Activated CD4-positive, alpha-beta T cell treated with anti-CD3 and anti-CD28 coated beads, Interleukin-2, amount 50 U/mL, for 24 hours (primary cell): ENCODE measurements around the gene PPP2R2C.

Experiments used
- DNase-seq, 2 donors: peaks; one replicate each; pipeline ENCODE4 v3.0.0-alpha.2; 2020; ENCODE audit warnings: low read depth in 1 of 2, low spot score in 1 of 2

Gene PPP2R2C

DNA sequence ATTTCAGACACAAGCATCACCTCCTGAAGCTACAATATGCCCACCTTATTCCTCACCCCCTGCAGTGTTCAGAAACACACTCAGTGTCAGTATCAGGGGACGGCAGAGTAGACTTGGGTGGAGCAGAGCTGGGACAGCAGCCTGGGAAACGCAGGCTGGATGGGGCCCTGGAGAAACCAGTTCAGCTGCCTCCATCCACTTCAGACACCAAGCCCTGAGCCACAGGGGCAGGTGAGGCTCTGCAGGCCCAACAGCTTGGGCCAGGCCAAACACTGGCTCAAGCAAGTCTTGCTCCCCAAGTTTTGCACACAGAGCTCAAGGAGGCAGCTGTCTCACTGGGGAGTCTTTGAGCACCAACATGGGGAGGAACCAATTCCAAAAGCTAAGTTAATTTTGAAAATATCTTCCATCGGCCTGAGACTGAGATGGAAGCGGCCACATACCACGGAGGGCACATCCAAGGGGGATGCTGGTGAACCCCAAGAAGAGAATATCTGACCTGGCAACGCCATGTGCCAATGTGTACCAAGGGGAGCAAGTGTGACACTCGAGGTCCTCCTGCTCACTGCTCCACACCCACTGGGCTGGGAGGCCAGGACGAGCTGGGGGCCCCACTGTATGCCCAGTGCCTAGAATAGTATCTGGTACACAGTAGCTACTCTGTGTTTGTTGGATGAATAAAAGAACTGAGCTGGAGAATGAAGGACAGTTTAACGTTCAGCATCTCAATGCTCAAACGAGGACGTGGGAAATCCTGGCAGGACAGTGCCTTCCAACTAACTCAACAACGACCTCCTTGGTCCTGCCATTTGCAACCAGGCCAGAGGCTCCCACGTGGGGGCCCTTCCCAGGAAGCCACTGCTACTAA is 45.6 kb downstream of the PPP2R2C start:
- no peak for DNase-seq

GRCh38 chr4:6425911-6426310 is 46.5 kb downstream of the PPP2R2C start:
- DNase-seq = no peak

DNA sequence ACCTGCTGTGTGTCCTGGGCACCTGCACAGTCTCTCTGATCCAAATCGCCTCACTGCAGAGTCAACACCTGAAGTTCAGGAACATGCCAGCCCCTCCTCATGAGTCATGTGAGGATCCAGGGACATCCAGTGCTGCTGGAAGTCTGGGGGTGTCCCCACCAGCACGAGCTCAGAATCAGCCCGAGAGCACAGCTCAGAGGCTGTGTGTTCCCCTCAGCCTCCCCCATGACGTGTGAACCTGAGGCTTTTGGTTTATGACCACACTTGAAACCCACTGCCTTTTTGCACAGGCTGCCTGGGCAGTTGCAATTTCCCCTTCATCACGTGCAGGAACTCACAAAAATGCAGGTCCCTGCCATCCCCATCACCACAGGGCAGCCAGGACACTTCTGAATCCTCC is 47.1 kb downstream of the PPP2R2C start:
- DNase-seq = no peak

GRCh38 chr4:6424425-6424824 is 48.0 kb downstream of the PPP2R2C start:
- DNase-seq = no peak

DNA sequence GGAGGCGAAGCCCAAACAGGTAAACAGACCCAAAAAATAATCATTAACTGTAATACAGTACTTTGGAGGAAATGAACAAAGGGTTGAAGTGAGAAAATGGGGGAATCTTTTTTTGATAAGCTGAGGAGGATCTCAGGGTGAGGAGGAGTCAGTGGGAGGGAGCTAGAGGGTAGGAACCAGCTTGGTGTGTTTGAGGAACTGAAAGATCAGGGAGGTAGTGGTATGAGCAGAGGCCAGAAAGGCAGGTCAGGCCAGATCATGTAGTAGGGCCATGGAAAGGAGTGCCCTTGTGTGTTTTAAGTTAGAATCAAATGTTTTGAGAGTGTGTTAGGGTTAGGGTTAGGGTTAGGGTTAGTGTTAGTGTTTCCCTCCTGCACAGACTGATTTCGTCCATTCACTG is 48.8 kb downstream of the PPP2R2C start:
- no peak for DNase-seq

- no peak for DNase-seq
Measured at GRCh38 chr4:6422866-6423265, 49.5 kb downstream of the PPP2R2C start.

GRCh38 chr4:6422105-6422504 is 50.3 kb downstream of the PPP2R2C start:
- no peak for DNase-seq

- no peak for DNase-seq
Measured at GRCh38 chr4:6421397-6421796, 51.0 kb downstream of the PPP2R2C start.

- no peak for DNase-seq
Measured at GRCh38 chr4:6420972-6421371, 51.4 kb downstream of the PPP2R2C start.

DNA sequence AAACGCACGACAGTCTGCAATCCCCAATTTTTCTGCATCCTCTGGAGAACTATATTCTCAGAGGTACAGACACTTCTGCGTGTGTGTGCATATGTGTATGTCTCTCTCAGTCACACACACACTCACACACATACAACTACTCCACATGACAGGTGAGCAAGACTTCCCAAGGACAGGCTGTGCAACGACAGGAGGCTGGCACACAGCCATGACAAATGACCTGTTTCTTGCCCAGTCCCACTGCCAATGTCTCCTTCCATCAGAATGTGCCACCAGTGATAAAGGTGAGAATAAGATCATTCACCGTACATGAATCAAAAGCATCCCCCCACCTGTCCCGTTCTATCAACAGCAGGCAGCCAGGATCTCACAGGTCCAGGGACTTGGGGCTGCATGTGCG is 52.4 kb downstream of the PPP2R2C start:
- DNase-seq = no peak

DNA sequence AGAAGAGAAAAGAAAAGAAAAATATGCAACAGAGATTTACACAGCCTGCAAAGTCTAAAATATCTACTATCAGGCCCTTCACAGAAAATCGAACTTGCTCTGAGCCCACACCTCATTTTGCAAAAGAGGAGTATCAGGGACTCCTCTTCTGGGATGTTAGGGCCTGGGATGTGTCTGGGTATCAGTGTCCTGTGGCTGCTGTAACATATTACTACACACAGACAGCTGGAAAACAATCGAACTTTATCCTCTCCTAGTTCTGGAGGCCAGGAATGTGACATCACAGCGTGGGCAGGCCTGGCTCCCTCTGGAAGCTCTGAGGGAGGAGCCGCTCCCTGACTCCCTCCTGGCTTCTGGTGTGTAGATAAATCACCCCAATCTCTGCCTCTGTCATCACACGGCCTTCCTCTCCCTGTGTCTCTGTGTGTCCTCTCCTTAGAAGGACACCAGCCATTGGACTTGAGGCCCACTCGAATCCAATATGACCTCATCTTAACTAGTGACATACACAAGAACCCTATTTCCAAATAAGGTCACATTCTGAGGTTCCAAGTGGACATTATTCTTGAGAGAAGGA is 52.9 kb downstream of the PPP2R2C start:
- DNase-seq = no peak

DNA sequence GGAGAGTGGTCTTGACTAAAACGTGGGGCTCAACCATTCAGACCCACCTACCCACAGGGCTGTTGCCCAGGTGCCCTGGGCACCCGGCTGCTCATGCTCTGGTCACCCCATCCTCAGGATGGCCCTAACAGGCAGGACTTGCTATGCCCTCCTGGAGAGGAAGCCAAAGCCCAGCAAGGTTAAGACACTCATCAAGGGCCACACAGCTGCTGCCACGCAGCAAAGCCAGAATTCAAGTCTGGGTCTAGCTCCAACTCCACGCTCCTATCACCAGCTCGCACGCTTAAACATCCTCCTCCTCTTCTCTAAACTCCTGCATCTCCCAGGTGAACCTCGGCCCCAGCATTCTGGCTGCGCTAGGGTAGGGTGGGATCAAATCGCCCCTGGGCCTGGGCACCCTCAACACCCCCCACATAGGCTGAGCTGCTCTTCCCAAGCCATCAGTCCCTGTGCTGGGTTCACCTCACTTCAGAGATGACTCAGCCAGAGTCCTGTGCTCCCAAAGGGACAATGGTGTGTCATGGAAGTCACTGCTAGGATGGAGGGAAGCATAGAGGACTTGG is 54.1 kb downstream of the PPP2R2C start:
- no peak for DNase-seq

- no peak for DNase-seq
Measured at GRCh38 chr4:6417516-6418050, 54.8 kb downstream of the PPP2R2C start.

DNA sequence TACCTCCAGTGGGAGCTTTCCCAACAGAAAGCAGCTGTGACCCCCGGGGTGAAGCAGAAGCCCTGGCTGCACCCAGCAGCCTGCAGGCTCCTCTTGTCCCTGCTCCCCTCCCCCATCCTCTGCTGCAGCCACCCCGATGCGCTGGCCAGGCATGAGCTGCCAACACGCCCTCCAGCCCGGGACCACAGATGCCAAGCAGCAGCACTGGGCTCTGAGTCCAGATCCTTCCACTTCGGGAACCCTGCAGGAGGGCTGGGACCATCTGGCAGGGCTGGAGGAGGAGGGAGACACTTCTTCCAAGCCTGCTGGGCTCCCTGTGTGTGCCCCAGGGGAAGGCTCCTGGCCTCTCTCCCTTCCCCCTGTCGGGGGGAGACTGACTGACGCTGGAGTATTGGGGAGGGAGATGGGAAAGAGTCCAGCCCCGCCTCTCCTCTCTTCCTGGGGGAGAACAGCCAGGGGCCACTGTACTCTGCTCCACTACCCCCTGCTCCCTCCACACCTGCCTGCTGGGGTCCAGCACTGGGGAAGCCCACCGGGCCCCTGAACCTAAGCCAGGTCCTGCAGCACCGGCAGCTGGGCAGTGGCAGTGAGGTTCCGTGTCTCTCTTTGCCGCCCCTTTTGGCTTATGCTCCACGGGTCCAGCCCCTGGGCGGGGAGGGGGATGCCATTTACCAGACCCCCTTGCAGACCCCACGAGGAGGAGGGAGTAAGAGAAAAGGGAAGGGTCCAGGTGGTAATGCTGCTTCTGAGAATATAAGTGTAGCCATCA is 55.7 kb downstream of the PPP2R2C start:
- no peak for DNase-seq

DNA sequence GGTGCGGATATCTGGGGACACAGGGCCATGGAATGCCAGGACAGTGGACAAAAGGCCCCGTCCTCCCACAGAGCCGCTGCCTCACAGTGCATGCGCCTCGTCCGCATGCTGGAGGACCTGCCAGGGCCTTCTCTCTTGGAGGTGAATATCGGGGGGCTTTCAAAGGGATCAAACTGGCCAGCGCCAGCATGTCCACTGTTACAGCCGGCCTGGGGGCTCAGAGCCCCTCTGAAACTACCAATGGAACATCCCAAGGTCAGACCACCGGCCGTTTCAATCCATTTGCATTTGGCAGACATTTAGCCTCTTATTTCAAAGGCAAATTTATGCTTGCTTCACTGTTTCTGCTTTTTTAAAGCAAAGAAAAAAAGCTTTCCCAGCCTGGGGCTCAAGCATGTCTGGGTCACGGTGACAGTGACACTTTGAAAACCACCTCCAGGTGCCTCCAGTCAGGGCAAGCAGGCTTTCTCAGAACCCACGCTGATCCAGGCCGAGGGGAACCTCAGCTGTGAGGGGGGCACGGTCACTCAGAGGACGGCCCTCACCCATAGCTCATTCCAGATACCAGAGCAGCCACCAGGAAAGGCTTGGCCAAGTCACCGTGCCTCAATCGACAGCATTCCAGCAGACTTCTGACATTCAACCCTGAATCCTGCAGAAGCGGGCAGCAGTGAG is 57.2 kb downstream of the PPP2R2C start:
- DNase-seq = no peak

- no peak for DNase-seq
Measured at GRCh38 chr4:6414578-6414977, 57.8 kb downstream of the PPP2R2C start.

GRCh38 chr4:6410664-6411063 is 61.8 kb downstream of the PPP2R2C start:
- no peak for DNase-seq

GRCh38 chr4:6410068-6410467 is 62.3 kb downstream of the PPP2R2C start:
- no peak for DNase-seq

DNA sequence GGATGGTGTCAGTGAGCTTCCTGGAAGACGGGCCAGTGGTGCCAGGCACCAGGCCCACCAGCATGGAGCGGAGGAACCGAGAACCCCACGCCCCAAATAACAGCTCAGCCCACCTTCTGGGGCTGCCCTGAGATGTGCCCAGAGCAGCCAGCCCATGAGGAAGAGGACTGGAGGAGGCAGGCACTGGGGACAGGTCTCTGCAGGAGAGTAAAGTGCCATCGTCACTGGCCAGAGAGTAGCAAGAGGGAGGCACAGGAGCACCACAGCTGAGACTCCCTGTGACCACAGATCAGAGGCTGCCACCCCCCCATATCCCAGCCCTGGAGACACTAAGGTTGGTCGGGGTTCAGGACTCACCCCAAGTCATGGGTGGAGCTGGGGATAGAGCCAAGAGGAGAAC is 63.0 kb downstream of the PPP2R2C start:
- no peak for DNase-seq

GRCh38 chr4:6408263-6408662 is 64.2 kb downstream of the PPP2R2C start:
- no peak for DNase-seq

- no peak for DNase-seq
Measured at GRCh38 chr4:6405397-6405706, 67.1 kb downstream of the PPP2R2C start.
